GM23248 (cell line): ENCODE measurements around the gene CFB.

Experiments
- EZH2 ChIP-seq: fragments of 200-600 bp; sonication (generic); IDR thresholded peaks from 2 replicates; pipeline ENCODE4 v1.6.1; 2018; ENCODE audit warnings: antibody characterized with exemption, mild to moderate bottlenecking; ENCODE audit not compliant: insufficient read depth, poor library complexity, severe bottlenecking
- EZH2phosphoT487 ChIP-seq: fragments of 200-600 bp; sonication (generic); IDR thresholded peaks from 2 replicates; pipeline ENCODE4 v1.6.1; 2018; ENCODE audit warnings: antibody characterized with exemption, moderate library complexity, mild to moderate bottlenecking, low read depth; ENCODE audit not compliant: insufficient read depth

DNA sequence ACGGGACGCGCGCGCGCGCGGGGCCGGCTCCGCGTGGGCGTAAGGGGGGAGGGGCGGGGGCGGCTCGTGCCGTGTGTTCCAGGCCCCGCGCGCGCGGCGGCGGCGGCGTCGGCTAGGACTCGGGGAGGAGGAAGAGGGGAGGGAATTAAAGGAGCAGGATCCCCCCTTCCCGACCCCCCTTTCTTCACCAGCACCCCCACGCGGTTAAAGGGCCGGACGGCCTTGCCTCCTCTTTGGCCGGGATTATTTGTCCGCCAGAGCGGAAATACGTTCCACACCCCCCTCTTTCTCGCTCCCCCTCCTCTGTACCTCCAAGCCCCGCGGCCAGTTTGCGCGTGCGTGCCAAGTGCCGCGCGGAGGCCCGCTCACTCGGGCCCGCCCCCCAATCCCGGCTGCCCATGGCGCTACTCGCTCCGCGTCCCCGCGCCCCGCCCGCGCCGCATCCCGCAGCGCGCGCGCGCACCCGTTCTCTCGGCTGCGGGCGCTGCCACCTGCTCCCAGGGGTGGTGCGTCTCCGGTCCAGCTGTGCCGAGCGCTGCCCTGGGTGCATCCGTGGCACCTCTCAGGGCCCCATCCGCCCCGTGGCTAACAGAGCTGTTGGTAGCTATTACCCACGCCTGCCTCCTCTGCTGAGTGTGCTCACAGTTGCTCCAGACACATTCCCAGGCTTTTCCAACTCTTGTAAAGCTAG, 43.8 kb upstream of the CFB start, which contains the start of gene ZBTB12:
- TF ChIP-seq EZH2 (no peak), EZH2phosphoT487 (no peak)
